ENCODE data around the gene ABCB8.

- TF ChIP-seq POLR2A (IDR thresholded peaks at IDR 0.05), result no peak
- no peak for TF ChIP-seq CTCF (IDR thresholded peaks at IDR 0.05)
- no peak for TF ChIP-seq EP300 (IDR thresholded peaks at IDR 0.05)
- TF ChIP-seq POLR2AphosphoS5 (IDR thresholded peaks at IDR 0.05), result no peak
These were observed 53.2 kb downstream of the ABCB8 start for GRCh38 chr7:151081170-151082101.

Measured in upper lobe of left lung (tissue), 4 donors.